ENCODE measurements around the gene PIEZO1. TPM values are rescaled to one million over a fixed set of nuclear protein-coding genes. Genes with fewer than 3 reads are reported as not detected.

The PIEZO1 gene
- total RNA-seq, 2 donors from 2014 or later, result 197 to 326 TPM

- Mint-ChIP-seq H3K27me3 (no peaks in the 10 kb centered on the region), H3K36me3 (ENCODE audit: low read depth) (peaks cover 6% of the 10 kb centered on the region), H3K9me3 (no peaks in the 10 kb centered on the region), H3K4me3 (no peak overlapping the region), H3K27ac (no peak overlapping the region), H3K4me1 (peaks cover 7% of the 10 kb centered on the region)
- ATAC-seq (replicated peaks), result no peak
These were observed 30.7 kb downstream of the PIEZO1 start for GRCh38 chr16:88754109-88754911.

GRCh38 chr16:88753602-88754001 is 31.4 kb downstream of the PIEZO1 start:
- peaks cover 6% of the 10 kb centered on the region for H3K36me3 Mint-ChIP-seq (ENCODE audit: low read depth)

GRCh38 chr16:88753191-88753590 is 31.8 kb downstream of the PIEZO1 start:
- Mint-ChIP-seq H3K9me3 (no peaks in the 10 kb centered on the region), H3K4me1 (peaks cover 5% of the 10 kb centered on the region), H3K36me3 (ENCODE audit: low read depth) (peaks cover 6% of the 10 kb centered on the region), H3K27me3 (no peaks in the 10 kb centered on the region), H3K4me3 (no peak overlapping the region), H3K27ac (peak overlapping the region; percentile 61)
- no peak for ATAC-seq (replicated peaks)

More at GRCh38 chr16:88753602-88754001, 31.4 kb downstream of the PIEZO1 start:
- Mint-ChIP-seq H3K4me3 (no peak overlapping the region), H3K27ac (peak overlapping the region; percentile 61), H3K9me3 (no peaks in the 10 kb centered on the region), H3K27me3 (no peaks in the 10 kb centered on the region), H3K4me1 (peaks cover 5% of the 10 kb centered on the region)
- no peak for ATAC-seq (replicated peaks)

- H3K36me3 Mint-ChIP-seq (ENCODE audit: low read depth), result peaks cover 6% of the 10 kb centered on the region
- no peaks in the 10 kb centered on the region for H3K27me3 Mint-ChIP-seq
- no peak overlapping the region for H3K4me3 Mint-ChIP-seq
- ATAC-seq (replicated peaks), result no peak
- no peaks in the 10 kb centered on the region for H3K9me3 Mint-ChIP-seq
- H3K4me1 Mint-ChIP-seq, result peaks cover 5% of the 10 kb centered on the region
- H3K27ac Mint-ChIP-seq, result no peak overlapping the region
These were observed 32.5 kb downstream of the PIEZO1 start for GRCh38 chr16:88752386-88753002.

GRCh38 chr16:88750854-88751253 is 34.2 kb downstream of the PIEZO1 start:
- peaks cover 6% of the 10 kb centered on the region for H3K36me3 Mint-ChIP-seq (ENCODE audit: low read depth)
- no peak overlapping the region for H3K27ac Mint-ChIP-seq
- no peak overlapping the region for H3K4me3 Mint-ChIP-seq
- peaks cover 10% of the 10 kb centered on the region for H3K4me1 Mint-ChIP-seq
- no peaks in the 10 kb centered on the region for H3K9me3 Mint-ChIP-seq
- ATAC-seq (replicated peaks), result no peak
- no peaks in the 10 kb centered on the region for H3K27me3 Mint-ChIP-seq

- ATAC-seq (replicated peaks), result no peak
- H3K27me3 Mint-ChIP-seq, result no peaks in the 10 kb centered on the region
- no peak overlapping the region for H3K27ac Mint-ChIP-seq
- H3K4me1 Mint-ChIP-seq, result peaks cover 10% of the 10 kb centered on the region
- peaks cover 6% of the 10 kb centered on the region for H3K36me3 Mint-ChIP-seq (ENCODE audit: low read depth)
- H3K9me3 Mint-ChIP-seq, result no peaks in the 10 kb centered on the region
- H3K4me3 Mint-ChIP-seq, result no peak overlapping the region
These were observed 35.7 kb downstream of the PIEZO1 start for GRCh38 chr16:88749358-88749757.

GRCh38 chr16:88748364-88748763 is 36.7 kb downstream of the PIEZO1 start:
- Mint-ChIP-seq H3K27ac (no peak overlapping the region), H3K9me3 (no peaks in the 10 kb centered on the region), H3K4me3 (no peak overlapping the region)

GRCh38 chr16:88747588-88748301 is 37.3 kb downstream of the PIEZO1 start:
- ATAC-seq (replicated peaks), result peak; percentile 45
- H3K27me3 Mint-ChIP-seq, result no peaks in the 10 kb centered on the region
- H3K4me1 Mint-ChIP-seq, result peaks cover 5% of the 10 kb centered on the region
- no peak overlapping the region for H3K27ac Mint-ChIP-seq
- H3K36me3 Mint-ChIP-seq (ENCODE audit: low read depth), result peaks cover 6% of the 10 kb centered on the region
- H3K9me3 Mint-ChIP-seq, result no peaks in the 10 kb centered on the region
- H3K4me3 Mint-ChIP-seq, result no peak overlapping the region

More at GRCh38 chr16:88748364-88748763, 36.7 kb downstream of the PIEZO1 start:
- H3K36me3 Mint-ChIP-seq (ENCODE audit: low read depth), result peaks cover 6% of the 10 kb centered on the region
- H3K4me1 Mint-ChIP-seq, result peaks cover 5% of the 10 kb centered on the region
- no peaks in the 10 kb centered on the region for H3K27me3 Mint-ChIP-seq
- ATAC-seq (replicated peaks), result no peak

GRCh38 chr16:88746506-88746905 is 38.5 kb downstream of the PIEZO1 start:
- Mint-ChIP-seq H3K27me3 (no peaks in the 10 kb centered on the region), H3K4me1 (peaks cover 5% of the 10 kb centered on the region), H3K36me3 (ENCODE audit: low read depth) (peaks cover 2% of the 10 kb centered on the region), H3K4me3 (peak overlapping the region; percentile 11), H3K9me3 (no peaks in the 10 kb centered on the region), H3K27ac (no peak overlapping the region)
- no peak for ATAC-seq (replicated peaks)

GRCh38 chr16:88744577-88745521 is 40.2 kb downstream of the PIEZO1 start:
- ATAC-seq (replicated peaks), result no peak
- H3K4me1 Mint-ChIP-seq, result peaks cover 5% of the 10 kb centered on the region
- H3K36me3 Mint-ChIP-seq (ENCODE audit: low read depth), result peaks cover 6% of the 10 kb centered on the region
- no peaks in the 10 kb centered on the region for H3K27me3 Mint-ChIP-seq
- H3K9me3 Mint-ChIP-seq, result no peaks in the 10 kb centered on the region
- H3K27ac Mint-ChIP-seq, result no peak overlapping the region
- H3K4me3 Mint-ChIP-seq, result peak overlapping the region; percentile 65

GRCh38 chr16:88743693-88744576 is 41.1 kb downstream of the PIEZO1 start:
- peak; percentile 53 for ATAC-seq (replicated peaks)
- Mint-ChIP-seq H3K27ac (no peak overlapping the region), H3K4me3 (peak overlapping the region; percentile 12), H3K36me3 (ENCODE audit: low read depth) (peaks cover 6% of the 10 kb centered on the region), H3K27me3 (no peaks in the 10 kb centered on the region), H3K9me3 (no peaks in the 10 kb centered on the region), H3K4me1 (peaks cover 5% of the 10 kb centered on the region)

- Mint-ChIP-seq H3K4me3 (no peak overlapping the region), H3K9me3 (no peaks in the 10 kb centered on the region), H3K4me1 (peaks cover 5% of the 10 kb centered on the region), H3K27ac (no peak overlapping the region), H3K27me3 (no peaks in the 10 kb centered on the region), H3K36me3 (ENCODE audit: low read depth) (peaks cover 6% of the 10 kb centered on the region)
- no peak for ATAC-seq (replicated peaks)
These were observed 42.0 kb downstream of the PIEZO1 start for GRCh38 chr16:88742896-88743605.

GRCh38 chr16:88741368-88741767 is 43.7 kb downstream of the PIEZO1 start:
- Mint-ChIP-seq H3K4me1 (peaks cover under 1% of the 10 kb centered on the region), H3K36me3 (ENCODE audit: low read depth) (peaks cover 6% of the 10 kb centered on the region), H3K9me3 (no peaks in the 10 kb centered on the region), H3K27me3 (no peaks in the 10 kb centered on the region), H3K4me3 (no peak overlapping the region), H3K27ac (no peak overlapping the region)
- no peak for ATAC-seq (replicated peaks)
